HG02885 (cell line): ENCODE measurements around the gene SRMS.
A peak's percentile ranks its signal among the peaks of the same experiment; 100 is the strongest.
"Not testable (repeated sequence)": the region's sequence is repeated elsewhere in the genome, so short reads cannot be mapped to it uniquely, and the experiment has no call there.

Source experiments
- ATAC-seq: cut with Tn5 transposase; IDR thresholded peaks from one replicate; pipeline ENCODE4 v1.9.1; 2021; ENCODE audit warnings: mild to moderate bottlenecking; ENCODE audit not compliant: unreplicated experiment, poor library complexity

SRMS gene

DNA sequence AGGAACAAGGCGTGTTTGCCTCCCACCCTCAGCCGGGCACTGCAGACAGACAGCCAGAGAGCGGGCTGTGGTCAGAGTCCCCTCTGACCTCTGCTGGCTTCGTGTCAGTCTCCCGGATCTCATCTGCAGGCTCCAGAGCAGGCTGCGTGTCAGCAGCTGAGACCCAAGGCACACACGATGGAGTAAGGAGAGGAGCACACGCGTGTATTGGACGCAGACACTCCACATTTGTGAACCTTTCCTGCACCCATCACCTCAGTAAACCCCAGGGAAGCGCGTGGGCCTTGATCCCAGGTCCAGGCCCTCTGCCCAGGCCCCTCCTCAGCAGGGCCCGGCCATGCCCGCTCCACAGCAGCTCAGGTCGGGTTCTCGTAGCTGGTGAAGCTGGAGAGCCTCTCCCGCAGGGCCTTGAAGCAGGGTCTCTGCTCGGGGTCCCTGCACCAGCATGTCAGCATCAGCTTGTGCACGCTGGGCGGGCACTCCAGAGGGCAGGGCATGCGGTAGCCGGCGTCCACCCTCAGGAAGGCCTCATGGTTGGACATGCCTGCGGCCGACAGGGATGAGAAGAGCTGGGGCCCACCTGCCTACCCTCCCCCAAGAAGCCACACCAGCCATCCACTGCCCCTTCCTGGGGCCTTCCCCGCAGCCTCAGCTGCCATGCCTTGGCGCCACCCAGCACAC lies 18.2 kb downstream of the SRMS start:
- no peak for ATAC-seq

DNA sequence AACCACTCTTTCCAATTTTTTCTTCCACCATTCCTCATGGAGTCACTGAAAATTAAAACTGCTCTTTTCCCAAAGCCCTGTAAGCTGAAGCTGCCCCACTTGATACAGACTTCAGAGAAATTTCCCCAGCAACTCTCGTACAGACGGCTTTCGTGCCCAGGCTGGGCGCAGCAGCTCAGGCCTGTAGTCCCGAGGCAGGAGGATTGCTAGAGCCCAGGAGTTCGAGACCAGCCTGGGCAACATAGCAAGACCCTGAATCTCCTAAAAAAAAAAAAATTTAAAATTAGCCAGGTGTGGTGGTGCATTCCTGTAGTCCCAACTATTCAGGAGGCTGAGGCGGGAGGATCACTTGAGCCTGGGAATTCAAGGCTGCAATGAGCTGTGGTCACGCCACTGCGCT lies 20.4 kb downstream of the SRMS start:
- no peak for ATAC-seq

GRCh38 chr20:63525971-63526370 lies 21.6 kb downstream of the SRMS start:
- ATAC-seq: no peak

DNA sequence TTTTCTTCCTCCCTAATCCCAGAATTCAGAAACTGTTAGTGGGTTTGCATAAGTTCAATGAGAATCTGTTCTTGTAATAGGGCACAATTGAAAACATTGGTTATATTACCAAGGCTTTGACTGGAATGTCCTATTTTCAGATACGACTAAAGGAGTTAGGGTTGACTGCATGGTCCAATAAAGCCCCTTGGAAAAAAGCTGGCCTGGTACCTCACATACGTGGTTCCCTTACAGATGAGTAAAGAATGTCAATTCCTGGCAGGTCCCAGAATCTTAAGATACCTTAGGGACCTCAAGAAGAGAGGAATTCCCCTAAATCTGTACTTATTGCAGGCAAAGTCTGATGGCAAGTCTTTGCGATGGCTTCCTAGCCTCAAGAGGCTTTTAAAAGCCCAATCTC lies 22.4 kb downstream of the SRMS start:
- ATAC-seq: no peak

DNA sequence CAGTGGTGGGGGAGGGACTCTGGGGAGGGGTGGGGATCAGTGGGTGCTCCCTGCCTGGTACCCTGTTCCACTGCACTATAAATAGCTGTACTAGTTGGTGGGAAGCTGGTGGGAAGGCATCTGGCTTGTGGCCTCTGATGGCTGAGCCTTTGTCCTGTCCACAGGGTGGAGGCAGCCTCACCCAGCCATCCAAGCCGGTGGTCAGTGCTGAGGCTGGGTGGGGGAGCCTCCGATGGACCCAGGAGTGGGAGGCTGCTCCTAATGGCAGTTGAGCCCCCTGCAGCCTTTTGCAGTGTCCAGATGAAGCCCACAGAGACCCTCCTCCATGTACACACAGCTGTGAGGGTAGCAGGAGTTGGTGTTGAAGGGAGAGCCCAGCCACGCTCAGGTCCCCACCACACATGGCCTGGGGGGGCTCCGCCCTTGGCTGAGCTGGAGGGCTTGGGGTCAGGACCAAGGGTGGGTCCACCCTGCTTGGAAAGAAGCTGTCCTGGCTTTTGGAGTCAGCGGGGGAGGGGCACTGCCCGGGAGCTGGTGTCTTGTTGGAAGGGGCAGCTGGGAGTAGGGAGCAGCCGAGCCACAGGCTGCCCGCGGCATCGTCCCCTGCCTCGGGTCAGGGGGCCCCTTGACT lies 24.5 kb downstream of the SRMS start:
- no peak for ATAC-seq

GRCh38 chr20:63522091-63522868 lies 25.3 kb downstream of the SRMS start:
- ATAC-seq: no peak

GRCh38 chr20:63521602-63522001 lies 25.9 kb downstream of the SRMS start:
- no peak for ATAC-seq

GRCh38 chr20:63520934-63521601 lies 26.5 kb downstream of the SRMS start:
- peak; percentile 37 for ATAC-seq

DNA sequence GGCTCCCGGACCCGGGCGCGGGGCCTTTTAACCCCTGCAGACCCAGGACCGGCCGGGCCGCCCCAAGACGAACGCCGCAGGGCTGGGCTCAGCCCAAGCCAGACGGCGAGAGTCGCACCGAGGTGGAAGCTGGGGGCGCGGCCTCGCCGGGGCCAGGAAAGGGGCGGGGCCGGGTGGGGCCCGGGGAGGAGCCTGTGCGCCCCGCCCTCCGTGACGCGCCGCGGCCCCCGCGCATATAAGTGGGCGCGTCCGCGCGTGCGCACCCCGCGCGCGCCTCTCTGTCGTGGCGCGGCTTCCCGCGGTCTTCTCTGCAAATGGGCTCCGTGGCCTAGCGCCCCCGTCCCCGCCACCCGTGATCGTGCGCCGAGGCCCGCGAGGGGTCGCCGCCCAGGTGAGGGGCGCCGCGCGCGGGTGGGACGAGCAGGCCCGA lies 27.0 kb downstream of the SRMS start, which contains the start of gene PPDPF:
Gene PPDPF (plus strand): TSS at position 262 of the 430 bp plus-strand sequence. CDS start 544 bp downstream, outside the sequence.
- ATAC-seq: peak; percentile 81

- ATAC-seq: peak; percentile 45
These were observed 27.7 kb downstream of the SRMS start for GRCh38 chr20:63519668-63520503.

- no peak for ATAC-seq
These were observed 28.4 kb downstream of the SRMS start for GRCh38 chr20:63518946-63519667.

DNA sequence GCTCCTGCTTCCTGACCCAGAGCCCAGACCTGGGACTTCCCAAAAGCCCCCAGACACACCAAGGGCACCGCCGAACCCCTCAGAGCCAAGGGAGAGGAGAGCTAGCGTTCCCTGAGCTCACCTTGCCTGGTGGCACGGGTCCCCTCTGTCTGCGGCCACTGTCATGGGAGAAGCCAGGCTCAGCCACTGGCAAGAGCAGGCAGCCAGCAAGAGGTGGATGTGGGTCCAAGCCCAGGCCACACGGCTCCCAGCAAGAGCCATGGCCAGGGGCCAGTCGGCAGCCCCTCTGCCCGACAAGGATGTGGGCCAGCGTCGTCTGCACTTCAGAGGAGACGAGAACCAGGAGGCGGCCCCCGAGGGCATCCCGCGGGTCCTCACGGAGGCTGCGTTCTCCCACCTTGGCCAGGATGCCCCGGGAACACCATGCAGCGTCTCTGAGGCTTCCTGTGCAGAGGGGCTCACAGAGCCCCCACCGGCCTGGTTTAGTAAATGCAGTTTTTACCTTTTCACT lies 29.1 kb downstream of the SRMS start:
- no peak for ATAC-seq

DNA sequence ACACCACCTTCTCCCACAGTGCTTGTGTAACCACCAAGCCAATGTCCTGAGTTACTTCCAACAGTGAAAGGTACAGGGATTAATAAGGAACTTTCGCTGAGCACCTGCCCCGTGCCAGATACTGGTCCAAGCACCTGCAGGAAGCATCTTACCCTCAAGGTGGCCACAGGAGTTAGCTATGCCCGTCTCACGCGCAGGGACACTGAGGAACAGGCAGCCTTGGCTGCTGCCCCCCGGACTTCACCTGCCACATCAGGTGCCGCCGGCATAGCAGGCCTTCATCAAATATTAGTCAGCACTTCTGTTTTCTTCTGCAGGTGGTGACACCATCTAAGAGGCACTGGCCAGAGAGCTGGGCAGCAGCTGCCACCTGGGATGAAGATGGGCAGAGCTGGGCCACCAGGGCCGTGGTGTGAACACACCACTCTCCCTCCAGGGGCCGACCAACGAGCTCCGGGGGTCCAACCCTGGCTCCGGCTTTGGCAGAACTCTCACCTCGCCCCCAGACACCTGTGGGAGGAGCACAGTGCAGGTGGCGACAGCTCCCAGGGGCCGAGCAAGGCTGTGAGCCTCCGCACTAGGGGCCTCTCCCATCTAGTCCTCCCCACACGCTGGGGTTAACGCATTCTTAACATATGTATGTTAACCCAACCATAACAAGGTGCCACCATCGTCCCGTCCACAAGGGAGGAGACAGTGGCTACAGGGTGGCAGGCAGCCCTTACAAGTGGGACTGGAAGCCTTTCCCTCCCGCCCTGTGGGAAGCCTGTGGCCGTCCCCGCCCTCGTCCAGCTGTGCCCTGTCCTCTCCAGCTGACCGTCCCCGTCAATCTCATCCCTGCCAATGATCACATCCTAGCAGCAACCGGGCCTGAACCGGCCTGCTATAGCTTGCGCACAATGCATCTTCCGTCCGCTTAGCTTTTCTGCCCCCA lies 29.9 kb downstream of the SRMS start:
- no peak for ATAC-seq

DNA sequence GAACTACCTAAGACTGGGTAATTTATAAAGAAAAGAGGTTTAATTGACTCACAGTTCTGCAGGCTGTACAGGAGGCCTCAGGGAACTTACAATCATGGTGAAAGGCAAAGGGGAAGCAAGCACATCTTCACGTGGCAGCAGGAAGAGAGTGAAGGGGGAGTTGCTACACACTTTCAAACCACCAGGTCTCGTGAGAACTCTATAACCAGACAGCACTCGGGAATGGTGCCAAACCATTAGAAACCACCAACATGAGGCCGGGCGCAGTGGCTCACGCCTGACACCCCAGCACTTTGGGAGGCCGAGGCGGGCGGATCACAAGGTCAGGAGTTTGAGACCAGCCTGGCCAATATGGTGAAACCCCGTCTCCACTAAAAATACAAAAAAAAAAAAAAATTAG lies 33.0 kb downstream of the SRMS start:
- ATAC-seq: not testable (repeated sequence)

GRCh38 chr20:63513207-63513606 lies 34.3 kb downstream of the SRMS start:
- no peak for ATAC-seq

- no peak for ATAC-seq
These were observed 38.4 kb downstream of the SRMS start for GRCh38 chr20:63509088-63509564.

GRCh38 chr20:63508072-63508768 lies 39.3 kb downstream of the SRMS start:
- ATAC-seq: no peak
